Stimulated activated CD8-positive, alpha-beta memory T cell treated with anti-CD3 and anti-CD28 coated beads, Interleukin-15, amount 100 ng/mL, for 24 hours (primary cell): Measurements from ENCODE around the gene SCN10A.

Experiments
- DNase-seq: peaks from one replicate; pipeline ENCODE4 v3.0.0-alpha.2; 2020; ENCODE audit warnings: low read depth

SCN10A gene

DNA sequence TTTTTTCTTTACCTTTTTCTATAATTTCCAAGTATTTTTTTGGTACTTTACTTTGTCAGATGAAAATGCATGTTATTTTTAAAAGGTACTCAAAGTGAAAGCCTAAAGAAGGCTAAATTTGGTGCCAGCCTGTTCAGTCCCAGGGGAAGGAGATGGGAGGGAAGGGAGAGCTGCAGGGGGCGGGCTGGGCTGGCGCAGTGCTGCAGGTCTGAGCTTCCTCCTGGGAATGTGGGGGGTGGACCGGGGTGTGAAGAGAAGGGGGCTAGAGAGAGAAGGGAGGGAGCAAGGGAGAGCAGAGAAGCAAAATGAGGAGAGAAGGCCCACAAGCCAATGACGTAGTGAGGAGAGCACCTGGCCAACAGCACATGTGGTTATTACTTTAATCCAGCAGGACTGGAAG is 95.6 kb downstream of the SCN10A start:
- no peak for DNase-seq

- no peak for DNase-seq
These were observed 98.4 kb downstream of the SCN10A start for GRCh38 chr3:38717355-38718240.

GRCh38 chr3:38713121-38713520 is 102.9 kb downstream of the SCN10A start:
- DNase-seq: no peak

DNA sequence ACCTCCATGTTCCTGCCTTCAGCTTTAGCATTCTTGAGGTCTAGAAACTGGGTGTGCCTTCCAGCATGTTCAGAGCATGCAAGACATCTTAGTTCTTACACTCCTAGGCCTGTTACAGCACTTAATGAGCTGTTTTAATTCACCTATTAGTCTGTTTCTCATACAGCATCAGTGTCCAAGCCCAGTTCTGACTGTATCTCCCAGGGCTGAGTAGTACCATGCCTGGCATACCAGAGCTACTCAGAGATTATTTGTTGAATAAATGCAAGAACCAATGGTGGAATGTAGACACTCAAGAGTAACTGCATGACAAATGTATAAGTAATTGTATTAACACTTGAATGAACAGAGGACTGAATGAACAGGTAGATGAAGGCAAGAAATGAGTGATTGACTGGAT is 104.7 kb downstream of the SCN10A start:
- DNase-seq: no peak

- DNase-seq: no peak
These were observed 108.3 kb downstream of the SCN10A start for GRCh38 chr3:38707730-38708129.

- no peak for DNase-seq
These were observed 109.1 kb downstream of the SCN10A start for GRCh38 chr3:38706961-38707360.

GRCh38 chr3:38702231-38702630 is 113.8 kb downstream of the SCN10A start:
- no peak for DNase-seq

DNA sequence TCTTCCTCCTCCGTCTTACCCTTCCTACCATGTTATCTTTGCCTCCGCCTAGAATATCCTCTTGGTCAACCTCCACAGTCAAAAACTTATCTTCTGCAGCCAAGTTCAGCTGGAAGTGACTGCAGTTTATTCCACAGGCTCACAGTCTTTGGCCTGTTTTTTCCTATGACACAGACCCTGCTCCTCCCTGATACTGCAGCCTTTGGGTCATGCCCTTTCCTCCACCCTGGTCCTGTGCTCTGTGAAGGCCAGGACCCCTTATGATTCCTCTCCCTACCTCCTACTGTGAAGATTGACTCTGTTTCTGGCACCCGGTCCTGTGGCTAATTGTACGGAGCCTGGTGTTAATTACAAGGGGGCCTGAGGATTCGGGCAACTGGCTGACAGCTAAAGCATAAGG is 117.3 kb downstream of the SCN10A start:
- DNase-seq: no peak

GRCh38 chr3:38698061-38698460 is 118.0 kb downstream of the SCN10A start:
- DNase-seq: no peak

DNA sequence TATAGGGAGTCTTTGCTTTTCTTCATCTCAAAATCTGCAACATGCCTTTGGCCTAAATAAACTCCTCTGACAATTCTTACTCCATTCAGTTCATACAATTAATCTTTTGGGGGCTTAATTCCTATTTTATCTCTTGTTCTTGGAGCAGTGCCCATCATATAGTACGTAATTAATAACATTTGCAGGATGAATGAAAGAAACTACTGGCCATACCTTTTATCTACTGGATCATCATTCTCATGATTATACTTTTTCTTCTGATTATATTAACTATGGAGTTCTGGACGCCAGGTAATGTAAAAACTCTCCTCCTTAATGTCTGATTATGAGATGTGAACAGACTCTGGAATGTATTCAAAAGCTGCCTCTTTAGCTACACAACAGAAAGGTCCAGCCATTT is 120.0 kb downstream of the SCN10A start:
- DNase-seq: no peak

GRCh38 chr3:38690185-38690584 is 125.8 kb downstream of the SCN10A start:
- no peak for DNase-seq

DNA sequence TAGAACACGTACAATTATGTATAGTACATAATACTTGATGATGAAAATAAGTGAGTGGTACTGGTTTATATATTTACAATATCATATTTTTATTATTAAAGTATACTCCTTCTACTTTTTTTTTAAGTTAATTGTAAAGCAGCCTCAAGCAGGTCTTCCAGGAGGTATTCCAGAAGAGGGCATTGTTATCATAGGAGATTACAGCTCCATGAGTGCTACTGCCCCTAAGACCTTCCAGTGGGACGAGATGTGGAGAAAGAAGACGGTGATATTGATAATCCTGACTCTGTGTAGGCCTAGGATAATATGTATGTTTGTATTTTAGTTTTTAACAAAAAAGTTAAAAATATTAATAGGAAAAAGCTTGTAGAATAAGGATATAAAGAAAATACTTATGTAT is 126.2 kb downstream of the SCN10A start:
- DNase-seq: no peak

DNA sequence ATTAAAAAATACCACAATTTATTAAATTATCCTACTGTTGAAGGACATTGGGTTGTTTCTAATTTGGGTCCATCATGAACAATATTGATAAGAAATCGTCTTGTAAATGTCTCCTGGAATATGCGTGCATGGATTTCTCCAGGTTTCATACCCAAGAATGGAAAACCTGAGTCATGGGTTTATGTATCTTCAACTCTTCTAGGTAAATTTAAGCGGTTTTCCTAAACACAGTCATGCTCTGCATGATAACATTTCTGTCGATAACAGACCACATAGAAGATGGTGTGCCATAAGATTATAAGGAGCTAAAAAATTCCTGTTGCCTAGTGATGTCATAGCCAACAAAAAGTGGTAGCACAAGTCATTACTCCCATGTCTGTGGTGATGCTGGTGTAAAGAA is 126.7 kb downstream of the SCN10A start:
- no peak for DNase-seq

GRCh38 chr3:38687321-38687720 is 128.7 kb downstream of the SCN10A start:
- no peak for DNase-seq

DNA sequence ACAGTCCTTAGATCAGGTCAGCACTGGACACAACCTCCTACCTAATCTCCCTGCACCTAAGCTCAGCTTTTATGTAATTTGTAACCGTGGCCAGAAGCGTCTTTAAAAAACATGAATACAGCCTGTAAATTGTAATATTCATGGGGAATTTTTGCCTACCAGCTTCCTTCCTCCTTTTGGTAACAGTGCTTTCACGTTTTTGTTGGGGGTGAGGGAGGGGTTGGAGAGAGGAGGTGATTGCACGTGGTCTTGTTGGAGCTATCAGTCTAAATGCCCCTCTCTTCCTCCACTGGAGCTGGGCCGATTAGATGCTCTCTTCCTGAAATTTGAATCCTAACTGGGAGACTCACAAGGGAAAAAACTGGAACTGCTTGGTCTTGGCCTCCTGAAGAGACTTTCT is 131.5 kb downstream of the SCN10A start:
- no peak for DNase-seq

- no peak for DNase-seq
These were observed 146.3 kb downstream of the SCN10A start for GRCh38 chr3:38669668-38670067.

- no peak for DNase-seq
These were observed 153.5 kb downstream of the SCN10A start for GRCh38 chr3:38662544-38662943.

GRCh38 chr3:38658841-38659240 is 157.2 kb downstream of the SCN10A start:
- DNase-seq: no peak

DNA sequence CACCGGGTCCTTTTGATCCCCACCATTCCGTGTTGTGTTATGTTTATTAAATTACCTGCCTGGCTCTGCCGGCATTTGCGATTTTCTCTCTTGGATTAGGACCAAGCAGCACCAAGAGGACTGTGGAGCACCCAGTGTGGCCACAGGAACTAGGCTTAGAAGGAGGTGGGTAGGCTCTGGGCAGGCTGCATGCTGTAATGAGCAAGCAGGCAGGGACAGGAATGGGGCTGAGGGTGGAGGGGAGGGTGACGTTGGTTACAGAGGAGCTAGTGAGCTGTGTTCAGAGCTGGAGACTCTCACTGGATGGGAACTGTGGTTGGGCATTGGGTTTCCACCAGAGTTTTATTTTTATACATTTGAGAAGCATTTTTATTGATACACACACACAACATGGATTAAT is 158.6 kb downstream of the SCN10A start:
- no peak for DNase-seq

GRCh38 chr3:38655708-38656300 is 160.2 kb downstream of the SCN10A start:
- no peak for DNase-seq

DNA sequence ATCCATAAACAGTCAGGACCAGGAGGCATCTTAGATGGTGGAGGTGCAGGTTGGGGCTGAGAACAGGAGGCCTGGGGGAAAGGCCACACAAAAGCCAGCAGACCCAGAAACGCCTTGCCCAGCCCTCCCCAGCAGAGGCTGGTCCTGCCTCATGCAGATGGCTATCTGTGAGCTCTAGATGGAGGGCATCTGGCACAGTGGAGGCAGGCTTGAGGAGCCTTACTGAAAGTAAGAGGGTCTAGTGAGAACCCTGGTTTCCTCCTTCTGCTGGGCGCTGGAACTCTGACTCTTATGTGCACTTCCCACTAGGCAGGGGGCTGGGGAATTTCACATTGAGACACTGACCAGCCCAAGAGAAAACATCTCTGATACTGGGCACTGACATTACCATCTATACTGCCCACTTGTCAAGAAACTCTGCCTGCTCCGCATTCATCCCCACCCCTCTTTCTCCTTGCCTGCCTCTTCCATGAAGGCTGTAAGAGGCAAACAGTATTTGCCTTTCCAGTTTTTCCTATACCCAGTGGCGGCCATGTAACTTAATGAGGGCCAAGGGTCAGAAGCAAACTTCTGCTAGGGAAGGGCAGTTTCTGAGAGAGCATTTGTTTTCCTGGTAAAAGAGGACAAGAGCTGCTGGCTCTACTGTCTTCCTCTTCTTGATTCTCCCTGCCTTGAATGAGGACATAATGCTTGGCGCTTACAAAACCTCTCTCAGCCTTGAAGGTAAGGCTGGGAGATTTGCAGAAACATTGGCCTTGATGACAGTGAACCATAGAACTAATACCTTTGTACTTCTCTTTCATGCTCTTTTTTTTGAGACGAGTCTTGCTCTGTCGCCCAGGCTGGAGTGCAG is 162.1 kb downstream of the SCN10A start:
- DNase-seq: no peak

GRCh38 chr3:38652934-38653333 is 163.1 kb downstream of the SCN10A start:
- DNase-seq: no peak
